H9 (cell line): ENCODE measurements around the gene FEN1. TPM values are rescaled to one million over a fixed set of nuclear protein-coding genes. Genes with fewer than 3 reads are reported as not detected.

Experiments used
- DNase-seq: peaks from one replicate; pipeline ENCODE4 v3.0.0-alpha.2; 2017
- H2AFZ ChIP-seq: one replicate; pipeline ENCODE4 v1.6.1; 2013; ENCODE audit warnings: mild to moderate bottlenecking, low read length, control low read depth, moderate library complexity
- H2AK5ac ChIP-seq: 2 replicates; pipeline ENCODE4 v1.6.1; 2013; ENCODE audit warnings: low read length, control low read depth, mixed read lengths; ENCODE audit not compliant: insufficient read length
- H2BK120ac ChIP-seq: one replicate; pipeline ENCODE4 v1.6.1; 2013; ENCODE audit warnings: low read depth, mild to moderate bottlenecking, low read length, control low read depth, inconsistent platforms; ENCODE audit not compliant: poor library complexity, severe bottlenecking
- H2BK12ac ChIP-seq: 2 replicates; pipeline ENCODE4 v1.6.1; 2013; ENCODE audit warnings: low read length, control low read depth, mixed read lengths, low read depth; ENCODE audit not compliant: insufficient read length
- H2BK15ac ChIP-seq: 2 replicates; pipeline ENCODE4 v1.6.1; 2013; ENCODE audit warnings: low read depth, low read length, control low read depth
- H2BK20ac ChIP-seq: one replicate; pipeline ENCODE4 v1.6.1; 2013; ENCODE audit warnings: low read depth, mild to moderate bottlenecking, low read length, control low read depth, inconsistent platforms; ENCODE audit not compliant: poor library complexity, severe bottlenecking
- H2BK5ac ChIP-seq: 2 replicates; pipeline ENCODE4 v1.6.1; 2013; ENCODE audit warnings: low read length, control low read depth, mixed read lengths; ENCODE audit not compliant: insufficient read length
- H3K14ac ChIP-seq: 2 replicates; pipeline ENCODE4 v1.6.1; 2013; ENCODE audit warnings: low read length, control low read depth; ENCODE audit not compliant: insufficient read depth
- H3K18ac ChIP-seq: 2 replicates; pipeline ENCODE4 v1.6.1; 2013; ENCODE audit warnings: low read depth, mild to moderate bottlenecking, mixed read lengths, low read length, control low read depth; ENCODE audit not compliant: insufficient read length
- H3K23ac ChIP-seq: 2 replicates; pipeline ENCODE4 v1.6.1; 2013; ENCODE audit warnings: low read length, control low read depth, mixed read lengths, low read depth; ENCODE audit not compliant: insufficient read length
- H3K23me2 ChIP-seq: 2 replicates; pipeline ENCODE4 v1.6.1; 2013; ENCODE audit warnings: low read depth, mild to moderate bottlenecking, mixed read lengths, low read length, control low read depth; ENCODE audit not compliant: insufficient read length, poor library complexity, severe bottlenecking
- H3K27ac ChIP-seq: 2 replicates; pipeline ENCODE4 v1.5.1; 2013; ENCODE audit warnings: low read length, control low read depth, mixed read lengths, low read depth; ENCODE audit not compliant: insufficient read length
- H3K27me3 ChIP-seq: 2 replicates; pipeline ENCODE4 v1.6.1; 2013; ENCODE audit warnings: low read length, control low read depth, inconsistent platforms; ENCODE audit not compliant: insufficient read depth
- H3K4ac ChIP-seq: 2 replicates; pipeline ENCODE4 v1.6.1; 2013; ENCODE audit warnings: low read depth, mild to moderate bottlenecking, control low read depth, inconsistent platforms, low read length, moderate library complexity
- H3K4me1 ChIP-seq: 2 replicates; pipeline ENCODE4 v1.6.1; 2013; ENCODE audit warnings: low read length, control low read depth, inconsistent platforms; ENCODE audit not compliant: insufficient read depth
- H3K4me2 ChIP-seq: 2 replicates; pipeline ENCODE4 v1.6.1; 2013; ENCODE audit warnings: low read length, control low read depth, mixed read lengths; ENCODE audit not compliant: insufficient read length, insufficient read depth
- H3K56ac ChIP-seq: 2 replicates; pipeline ENCODE4 v1.6.1; 2013; ENCODE audit warnings: low read depth, mild to moderate bottlenecking, mixed read lengths, low read length, control low read depth; ENCODE audit not compliant: insufficient read length
- H3K79me1 ChIP-seq: 2 replicates; pipeline ENCODE4 v1.6.1; 2013; ENCODE audit warnings: low read depth, mild to moderate bottlenecking, moderate library complexity, low read length, control low read depth, inconsistent platforms; ENCODE audit not compliant: insufficient read depth, poor library complexity, severe bottlenecking
- H3K79me2 ChIP-seq: 2 replicates; pipeline ENCODE4 v1.6.1; 2013; ENCODE audit warnings: low read length, control low read depth, inconsistent platforms; ENCODE audit not compliant: insufficient read depth
- H3K9ac ChIP-seq: 2 replicates; pipeline ENCODE4 v1.6.1; 2013; ENCODE audit warnings: low read length, control low read depth, mixed read lengths; ENCODE audit not compliant: insufficient read length; ENCODE audit errors: extremely low read depth
- H3K9me3 ChIP-seq: one replicate; pipeline ENCODE4 v1.6.1; 2013; ENCODE audit warnings: low read depth, low read length, inconsistent platforms; ENCODE audit not compliant: control insufficient read depth
- H3T11ph ChIP-seq: one replicate; pipeline ENCODE4 v1.6.1; 2013; ENCODE audit warnings: mild to moderate bottlenecking, low read length, control low read depth, inconsistent platforms
- H4K20me1 ChIP-seq: one replicate; pipeline ENCODE4 v1.6.1; 2013; ENCODE audit not compliant: control insufficient read depth, insufficient read length, insufficient read depth
- H4K5ac ChIP-seq: 2 replicates; pipeline ENCODE4 v1.6.1; 2013; ENCODE audit warnings: low read depth, mild to moderate bottlenecking, mixed read lengths, low read length, control low read depth; ENCODE audit not compliant: insufficient read length
- H4K8ac ChIP-seq: replicated peaks from 2 replicates; pipeline ENCODE4 v1.6.1; 2013; ENCODE audit warnings: low read length, control low read depth, mixed read lengths, low read depth; ENCODE audit not compliant: insufficient read length
- H4K91ac ChIP-seq: 2 replicates; pipeline ENCODE4 v1.6.1; 2013; ENCODE audit warnings: low read depth, mild to moderate bottlenecking, moderate library complexity, mixed read lengths, low read length, control low read depth; ENCODE audit not compliant: insufficient read length
- H3K27ac Mint-ChIP-seq, 3 experiments: 2 replicates in 2 of 3; 3 replicates in 1 of 3; pipeline ENCODE4 v1.8.0; 2020 to 2021; ENCODE audit warnings: mixed read lengths in 3 of 3, mild to moderate bottlenecking in 1 of 3, moderate library complexity in 1 of 3
- H3K27me3 Mint-ChIP-seq: 2 replicates; pipeline ENCODE4 v1.8.0; 2021; ENCODE audit warnings: low read depth, mild to moderate bottlenecking, moderate library complexity, mixed read lengths
- H3K36me3 Mint-ChIP-seq, 3 experiments: 2 replicates in 2 of 3; 3 replicates in 1 of 3; pipeline ENCODE4 v1.8.0; 2020 to 2021; ENCODE audit warnings: low read depth in 3 of 3, mixed read lengths in 3 of 3; ENCODE audit not compliant: insufficient read depth in 1 of 3
- H3K4me1 Mint-ChIP-seq, 2 experiments: 2 replicates each; pipeline ENCODE4 v1.8.0; 2020; ENCODE audit warnings: mixed read lengths in 2 of 2
- H3K4me3 Mint-ChIP-seq, 2 experiments: 2 replicates in 1 of 2; 3 replicates in 1 of 2; pipeline ENCODE4 v1.8.0; 2020 to 2021; ENCODE audit warnings: mild to moderate bottlenecking in 2 of 2, mixed read lengths in 2 of 2, moderate library complexity in 1 of 2
- H3K9me3 Mint-ChIP-seq, 2 experiments: 2 replicates in 1 of 2; 3 replicates in 1 of 2; pipeline ENCODE4 v1.8.0; 2020; ENCODE audit warnings: mild to moderate bottlenecking in 2 of 2, mixed read lengths in 2 of 2, moderate library complexity in 1 of 2
- WGBS: extraction: QIAGEN DNeasy Blood & Tissue Kit; methylation state at CpG from one replicate; pipeline ENCODE4 v1.1.7; 2013; ENCODE audit warnings: missing lambda C conversion rate, low lambda C conversion rate, mixed read lengths; ENCODE audit not compliant: insufficient read length; ENCODE audit errors: extremely low coverage; 5-methylcytosine and 5-hydroxymethylcytosine counted together
- total RNA-seq: library from RNA; stranded (reverse); gene quantifications from 2 replicates; pipeline ENCODE4 v1.2.1, GENCODE V29; 2021
- TF ChIP-seq, protein P1 (sequence below): fragments of 200-600 bp; sonication (generic); conservative IDR thresholded peaks from 3 replicates; pipeline ENCODE4 v1.8.0; 2021; ENCODE audit warnings: antibody characterized with exemption, mild to moderate bottlenecking

FEN1 gene
- total RNA-seq, 1 experiment from 2014 or later = 114 TPM

DNA sequence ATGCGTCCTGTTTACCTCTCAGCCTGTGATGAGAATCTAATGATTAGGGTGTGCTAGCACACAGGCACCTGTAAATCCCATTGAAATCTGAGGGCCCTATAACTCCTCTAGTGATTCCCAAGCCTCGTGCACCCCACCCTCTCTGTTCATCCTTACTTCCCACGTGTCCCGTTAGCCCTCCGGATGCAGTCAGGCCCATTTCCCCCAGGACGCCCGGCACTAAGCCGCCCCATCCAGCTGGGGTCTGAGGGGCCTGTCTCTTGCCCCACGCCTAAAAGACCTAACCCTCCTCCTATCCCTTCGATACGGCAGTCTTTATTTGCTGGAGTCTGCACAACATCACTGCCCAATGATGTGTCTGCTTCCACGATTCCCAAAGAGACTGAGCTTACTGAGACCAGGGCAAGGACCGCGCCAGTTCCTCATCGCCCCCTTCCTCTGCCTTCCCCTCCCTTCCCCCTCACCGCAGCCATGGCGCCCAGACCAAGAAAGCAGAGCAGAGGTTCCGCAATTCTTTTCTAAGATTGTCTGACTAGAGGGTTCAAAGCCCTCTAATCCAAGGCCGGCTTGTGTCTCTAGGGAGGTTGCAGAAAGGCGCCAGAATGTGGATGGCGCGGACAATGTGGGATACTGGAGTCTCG, 34.3 kb downstream of the FEN1 start:
- Histone ChIP-seq H3K4ac (no peak overlapping the region), H3K4me1 (peaks cover 2% of the 10 kb centered on the region; the same call in 1 of the 2 replicates), H2BK20ac (no peak overlapping the region), H3K9ac (peak overlapping the region; percentile 66), H3K27me3 (no peaks in the 10 kb centered on the region), H2BK15ac (no peak overlapping the region), H2BK5ac (no peak overlapping the region), H3K79me2 (peaks cover 32% of the 10 kb centered on the region; the same call in 1 of the 2 replicates), H3K27ac (peak overlapping the region; percentile 76), H2BK120ac (no peak overlapping the region), H3K18ac (peak overlapping the region; percentile 78), H3K23me2 (peaks cover 16% of the 10 kb centered on the region), H3K4me2 (peak overlapping the region; percentile 96), H4K91ac (no peak overlapping the region), H3T11ph (no peak overlapping the region), H4K8ac (no peak overlapping the region), H2AFZ (no peak overlapping the region), H4K20me1 (no peaks in the 10 kb centered on the region), H3K56ac (no peak overlapping the region), H2AK5ac (no peak overlapping the region), H3K9me3 (no peaks in the 10 kb centered on the region), H4K5ac (no peak overlapping the region), H3K14ac (peak overlapping the region; percentile 76), H3K79me1 (peaks cover under 1% of the 10 kb centered on the region), H2BK12ac (no peak overlapping the region), H3K23ac (no peak overlapping the region)
- H3K9me3 Mint-ChIP-seq = no peaks in the 10 kb centered on the region
- H3K27ac Mint-ChIP-seq = peak overlapping the region; percentile 95 to 98 (median 98)
- no CpG with 5 or more reads among the region's 23 CpGs for WGBS
- peaks cover 12 to 25% (median 25%) of the 10 kb centered on the region in 3 experiments; a peak in 6 of 7 replicates for H3K36me3 Mint-ChIP-seq
- peaks cover 40 to 41% of the 10 kb centered on the region in 2 experiments for H3K4me1 Mint-ChIP-seq
- no peak for DNase-seq
- H3K27me3 Mint-ChIP-seq = no peaks in the 10 kb centered on the region
- H3K4me3 Mint-ChIP-seq = peak overlapping the region; percentile 91 to 93
- TF ChIP-seq, protein P1, sequence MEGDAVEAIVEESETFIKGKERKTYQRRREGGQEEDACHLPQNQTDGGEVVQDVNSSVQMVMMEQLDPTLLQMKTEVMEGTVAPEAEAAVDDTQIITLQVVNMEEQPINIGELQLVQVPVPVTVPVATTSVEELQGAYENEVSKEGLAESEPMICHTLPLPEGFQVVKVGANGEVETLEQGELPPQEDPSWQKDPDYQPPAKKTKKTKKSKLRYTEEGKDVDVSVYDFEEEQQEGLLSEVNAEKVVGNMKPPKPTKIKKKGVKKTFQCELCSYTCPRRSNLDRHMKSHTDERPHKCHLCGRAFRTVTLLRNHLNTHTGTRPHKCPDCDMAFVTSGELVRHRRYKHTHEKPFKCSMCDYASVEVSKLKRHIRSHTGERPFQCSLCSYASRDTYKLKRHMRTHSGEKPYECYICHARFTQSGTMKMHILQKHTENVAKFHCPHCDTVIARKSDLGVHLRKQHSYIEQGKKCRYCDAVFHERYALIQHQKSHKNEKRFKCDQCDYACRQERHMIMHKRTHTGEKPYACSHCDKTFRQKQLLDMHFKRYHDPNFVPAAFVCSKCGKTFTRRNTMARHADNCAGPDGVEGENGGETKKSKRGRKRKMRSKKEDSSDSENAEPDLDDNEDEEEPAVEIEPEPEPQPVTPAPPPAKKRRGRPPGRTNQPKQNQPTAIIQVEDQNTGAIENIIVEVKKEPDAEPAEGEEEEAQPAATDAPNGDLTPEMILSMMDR = no peak
